Natural killer cell treated with Interleukin-12 subunit alpha and Interleukin-12 subunit beta and Interleukin-15 and Interleukin-18, amount 100 ng/mL, for 72 hours (primary cell): ENCODE measurements around the gene GPR158. TPM values are rescaled to one million over a fixed set of nuclear protein-coding genes. Genes with fewer than 3 reads are reported as not detected.

Experiments
- ATAC-seq, 2 donors: fragments of 150-1000 bp; cut with Tn5 transposase in 1 of 2; sonication (Bioruptor Pico), chemical (Tn5 transposase) in 1 of 2; 2 replicates each; pipeline ENCODE4 v1.10.0; 2021
- DNase-seq: peaks from one replicate; pipeline ENCODE4 v3.0.0; 2022; ENCODE audit warnings: low spot score
- H3K27ac Mint-ChIP-seq, 2 donors: 1 replicate in 1 of 2; 2 replicates in 1 of 2; pipeline ENCODE4 v1.8.0; 2022; ENCODE audit warnings: mixed read lengths in 2 of 2, mild to moderate bottlenecking in 1 of 2, moderate library complexity in 1 of 2
- H3K27me3 Mint-ChIP-seq, 2 donors: 1 replicate in 1 of 2; 2 replicates in 1 of 2; pipeline ENCODE4 v1.8.0; 2022; ENCODE audit warnings: mixed read lengths in 2 of 2
- H3K36me3 Mint-ChIP-seq: one replicate; pipeline ENCODE4 v1.8.0; 2022; ENCODE audit warnings: mixed read lengths
- H3K4me1 Mint-ChIP-seq, 2 donors: 1 replicate in 1 of 2; 2 replicates in 1 of 2; pipeline ENCODE4 v1.8.0; 2022; ENCODE audit warnings: low read depth in 2 of 2, mixed read lengths in 2 of 2, mild to moderate bottlenecking in 1 of 2
- H3K4me3 Mint-ChIP-seq: one replicate; pipeline ENCODE4 v1.8.0; 2022; ENCODE audit warnings: mixed read lengths
- H3K9me3 Mint-ChIP-seq: 2 replicates; pipeline ENCODE4 v1.8.0; 2022; ENCODE audit warnings: mixed read lengths
- total RNA-seq, 2 donors: library from RNA; stranded (reverse); gene quantifications; one replicate each; pipeline ENCODE4 v1.2.3, GENCODE V29; 2022

Gene GPR158
- total RNA-seq, 2 donors from 2014 or later = not detected

DNA sequence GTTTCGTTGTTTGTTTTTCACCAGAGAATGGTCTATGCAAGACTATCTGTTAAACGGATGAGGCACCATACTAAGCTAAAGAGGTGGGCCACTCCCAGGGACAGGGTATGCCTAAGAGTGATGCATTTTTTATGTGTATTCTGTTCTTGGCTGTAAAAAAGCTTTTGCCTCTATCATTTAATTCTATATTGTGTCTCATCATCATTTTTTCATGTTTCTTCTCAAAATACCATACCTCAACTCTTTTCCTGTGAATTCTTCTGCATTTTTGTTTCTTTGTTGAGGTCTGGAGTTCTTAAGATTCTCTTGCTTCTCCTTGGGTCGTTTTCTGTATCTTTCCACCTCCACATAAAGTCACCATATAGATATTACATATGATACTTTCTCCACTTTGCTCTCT is 357.4 kb downstream of the GPR158 start:
- no peak overlapping the region for H3K27ac Mint-ChIP-seq
- H3K27me3 Mint-ChIP-seq = no peaks in the 10 kb centered on the region
- H3K4me1 Mint-ChIP-seq = no peaks in the 10 kb centered on the region
- DNase-seq (no peak), ATAC-seq (no peak)
- no peaks in the 10 kb centered on the region for H3K36me3 Mint-ChIP-seq
- H3K4me3 Mint-ChIP-seq = no peak overlapping the region
- peaks cover 6% of the 10 kb centered on the region for H3K9me3 Mint-ChIP-seq

GRCh38 chr10:25536027-25536426 is 361.2 kb downstream of the GPR158 start:
- H3K27me3 Mint-ChIP-seq = no peaks in the 10 kb centered on the region
- DNase-seq (no peak), ATAC-seq (no peak)
- no peak overlapping the region for H3K4me3 Mint-ChIP-seq
- H3K27ac Mint-ChIP-seq = no peak overlapping the region
- no peaks in the 10 kb centered on the region for H3K9me3 Mint-ChIP-seq
- H3K4me1 Mint-ChIP-seq = no peaks in the 10 kb centered on the region
- no peaks in the 10 kb centered on the region for H3K36me3 Mint-ChIP-seq

DNA sequence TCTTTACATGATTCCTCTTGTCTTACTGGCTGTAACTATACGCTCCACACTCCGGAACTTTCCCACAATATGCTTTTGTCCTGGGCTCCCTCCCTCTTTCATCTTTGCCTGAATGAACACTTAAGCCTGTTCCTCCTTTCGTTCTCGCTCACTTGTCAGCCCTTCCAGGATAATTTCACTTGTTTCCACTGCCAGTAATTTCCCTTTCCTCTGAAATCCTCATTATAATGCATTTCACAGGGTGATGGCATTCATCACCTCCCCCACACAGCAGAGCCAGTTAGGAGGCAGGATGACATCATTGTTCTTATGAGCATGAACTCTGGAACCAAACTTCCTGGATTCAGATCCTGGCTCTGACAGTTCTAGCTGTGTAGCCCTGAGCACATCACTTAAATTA is 372.6 kb downstream of the GPR158 start:
- Mint-ChIP-seq H3K4me3 (no peak overlapping the region), H3K9me3 (peaks cover 13% of the 10 kb centered on the region), H3K27me3 (no peaks in the 10 kb centered on the region), H3K27ac (no peak overlapping the region), H3K36me3 (no peaks in the 10 kb centered on the region), H3K4me1 (no peaks in the 10 kb centered on the region)
- DNase-seq = no peak
- no peak for ATAC-seq

GRCh38 chr10:25552283-25552919 is 377.6 kb downstream of the GPR158 start:
- H3K9me3 Mint-ChIP-seq = peaks cover 6% of the 10 kb centered on the region
- DNase-seq = no peak
- no peak overlapping the region for H3K27ac Mint-ChIP-seq
- no peaks in the 10 kb centered on the region for H3K36me3 Mint-ChIP-seq
- no peaks in the 10 kb centered on the region for H3K4me1 Mint-ChIP-seq
- no peaks in the 10 kb centered on the region for H3K27me3 Mint-ChIP-seq
- no peak overlapping the region for H3K4me3 Mint-ChIP-seq
- ATAC-seq = no peak

- Mint-ChIP-seq H3K4me1 (no peaks in the 10 kb centered on the region), H3K9me3 (no peaks in the 10 kb centered on the region), H3K27ac (no peak overlapping the region), H3K27me3 (no peaks in the 10 kb centered on the region), H3K36me3 (no peaks in the 10 kb centered on the region), H3K4me3 (no peak overlapping the region)
- no peak for ATAC-seq
- DNase-seq = no peak
Observed at GRCh38 chr10:25555865-25556264, 381.1 kb downstream of the GPR158 start.

DNA sequence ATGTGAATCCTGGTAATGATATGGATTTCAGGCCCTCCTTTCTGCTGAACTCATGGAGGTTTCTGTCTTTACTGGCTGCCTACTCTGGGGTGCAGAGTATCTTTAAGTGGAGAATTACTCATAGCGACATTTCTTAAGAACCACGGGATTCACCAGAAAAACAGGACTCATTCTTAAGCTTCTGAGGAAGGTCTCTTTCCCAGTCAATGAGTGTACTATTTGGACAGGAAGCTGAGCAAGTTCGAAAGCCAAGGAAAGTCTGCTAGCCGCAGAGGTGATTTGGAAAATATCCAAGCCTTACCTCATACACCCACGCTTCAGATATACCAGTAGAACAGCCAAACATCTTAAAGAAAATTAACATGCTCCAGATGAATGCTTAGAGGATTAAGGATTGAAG is 381.7 kb downstream of the GPR158 start:
- Mint-ChIP-seq H3K4me1 (no peaks in the 10 kb centered on the region), H3K36me3 (no peaks in the 10 kb centered on the region), H3K9me3 (no peaks in the 10 kb centered on the region), H3K27ac (no peak overlapping the region), H3K4me3 (no peak overlapping the region), H3K27me3 (no peaks in the 10 kb centered on the region)
- DNase-seq (no peak), ATAC-seq (no peak)

DNA sequence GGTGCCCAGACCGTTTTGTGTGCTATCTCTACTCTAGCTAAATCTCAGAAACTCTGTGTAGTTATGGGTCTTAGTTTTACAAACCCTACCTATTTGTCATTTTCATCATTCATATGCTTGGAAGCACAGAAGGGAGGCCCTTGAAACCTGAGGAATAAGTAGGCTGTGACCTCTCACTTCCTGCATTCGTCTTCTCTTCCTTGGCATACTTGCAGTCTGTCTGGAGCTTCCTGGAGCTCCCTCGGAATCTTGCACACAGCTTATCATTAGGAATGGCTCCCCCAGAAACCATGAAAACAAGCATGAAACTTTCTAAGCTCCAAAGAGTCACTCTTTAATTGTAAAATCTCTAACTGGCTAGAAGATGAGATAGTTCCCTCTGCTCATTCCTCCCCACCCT is 382.3 kb downstream of the GPR158 start:
- ATAC-seq = no peak
- Mint-ChIP-seq H3K27ac (no peak overlapping the region), H3K9me3 (no peaks in the 10 kb centered on the region), H3K4me3 (no peak overlapping the region), H3K27me3 (no peaks in the 10 kb centered on the region), H3K4me1 (no peaks in the 10 kb centered on the region), H3K36me3 (no peaks in the 10 kb centered on the region)
- DNase-seq = no peak

GRCh38 chr10:25561758-25562157 is 387.0 kb downstream of the GPR158 start:
- H3K27me3 Mint-ChIP-seq = no peaks in the 10 kb centered on the region
- no peak for DNase-seq
- H3K36me3 Mint-ChIP-seq = no peaks in the 10 kb centered on the region
- H3K27ac Mint-ChIP-seq = no peak overlapping the region
- H3K9me3 Mint-ChIP-seq = peaks cover 6% of the 10 kb centered on the region
- ATAC-seq = no peak
- no peaks in the 10 kb centered on the region for H3K4me1 Mint-ChIP-seq
- no peak overlapping the region for H3K4me3 Mint-ChIP-seq

DNA sequence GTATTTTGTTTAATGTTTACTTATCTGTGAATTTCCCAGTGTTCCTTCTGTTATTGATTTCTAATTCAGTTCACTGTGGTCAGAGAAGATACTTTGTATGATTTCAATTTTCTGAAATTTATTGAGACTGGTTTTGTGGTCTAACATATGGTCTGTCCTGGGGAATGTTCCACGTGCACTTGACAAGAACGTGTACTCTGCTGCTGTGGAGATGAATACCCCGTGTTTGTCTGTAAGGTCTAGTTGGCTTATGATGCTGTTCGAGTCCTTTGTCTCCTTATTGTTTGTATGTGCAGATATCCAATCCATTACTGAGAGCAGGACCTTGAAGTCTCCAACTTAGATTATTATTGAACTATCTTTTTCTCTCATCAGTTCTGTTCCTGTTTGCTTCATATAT is 387.7 kb downstream of the GPR158 start:
- Mint-ChIP-seq H3K27me3 (no peaks in the 10 kb centered on the region), H3K9me3 (peaks cover 9% of the 10 kb centered on the region), H3K4me1 (no peaks in the 10 kb centered on the region), H3K27ac (no peak overlapping the region), H3K4me3 (no peak overlapping the region), H3K36me3 (no peaks in the 10 kb centered on the region)
- DNase-seq (no peak), ATAC-seq (no peak)

GRCh38 chr10:25564351-25564750 is 389.6 kb downstream of the GPR158 start:
- no peak overlapping the region for H3K4me3 Mint-ChIP-seq

DNA sequence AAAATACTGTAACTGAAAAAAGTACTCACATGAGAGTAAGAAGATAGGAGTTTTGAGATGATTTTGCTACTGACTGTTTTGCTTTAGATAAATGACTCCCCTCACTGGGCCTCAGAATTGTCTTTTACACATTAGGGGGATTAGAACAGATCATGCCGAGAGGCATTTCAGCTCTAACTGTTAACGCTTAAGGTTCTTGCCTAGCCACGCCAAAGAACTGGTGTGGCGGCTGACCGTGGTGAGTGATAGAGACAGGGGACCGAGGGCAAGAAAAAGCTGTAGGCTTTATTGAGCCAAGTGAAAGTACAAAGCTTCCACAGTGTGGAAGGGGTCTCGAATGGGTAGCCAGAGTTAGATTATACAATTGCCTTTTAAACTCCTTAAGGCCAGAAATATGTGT is 390.8 kb downstream of the GPR158 start:
- no peak overlapping the region for H3K27ac Mint-ChIP-seq
- no peaks in the 10 kb centered on the region for H3K4me1 Mint-ChIP-seq
- DNase-seq = no peak
- ATAC-seq = no peak
- H3K9me3 Mint-ChIP-seq = peaks cover 16% of the 10 kb centered on the region
- no peak overlapping the region for H3K4me3 Mint-ChIP-seq
- H3K36me3 Mint-ChIP-seq = no peaks in the 10 kb centered on the region
- H3K27me3 Mint-ChIP-seq = no peaks in the 10 kb centered on the region

More at GRCh38 chr10:25564351-25564750, 389.6 kb downstream of the GPR158 start:
- no peak overlapping the region for H3K27ac Mint-ChIP-seq
- ATAC-seq (no peak), DNase-seq (no peak)
- peaks cover 16% of the 10 kb centered on the region for H3K9me3 Mint-ChIP-seq
- H3K36me3 Mint-ChIP-seq = no peaks in the 10 kb centered on the region
- no peaks in the 10 kb centered on the region for H3K27me3 Mint-ChIP-seq
- no peaks in the 10 kb centered on the region for H3K4me1 Mint-ChIP-seq

- no peak overlapping the region for H3K4me3 Mint-ChIP-seq
- no peaks in the 10 kb centered on the region for H3K27me3 Mint-ChIP-seq
- H3K27ac Mint-ChIP-seq = no peak overlapping the region
- ATAC-seq (no peak), DNase-seq (no peak)
- no peaks in the 10 kb centered on the region for H3K36me3 Mint-ChIP-seq
- H3K9me3 Mint-ChIP-seq = peaks cover 12% of the 10 kb centered on the region
- H3K4me1 Mint-ChIP-seq = no peaks in the 10 kb centered on the region
Observed at GRCh38 chr10:25573316-25573715, 398.5 kb downstream of the GPR158 start.

DNA sequence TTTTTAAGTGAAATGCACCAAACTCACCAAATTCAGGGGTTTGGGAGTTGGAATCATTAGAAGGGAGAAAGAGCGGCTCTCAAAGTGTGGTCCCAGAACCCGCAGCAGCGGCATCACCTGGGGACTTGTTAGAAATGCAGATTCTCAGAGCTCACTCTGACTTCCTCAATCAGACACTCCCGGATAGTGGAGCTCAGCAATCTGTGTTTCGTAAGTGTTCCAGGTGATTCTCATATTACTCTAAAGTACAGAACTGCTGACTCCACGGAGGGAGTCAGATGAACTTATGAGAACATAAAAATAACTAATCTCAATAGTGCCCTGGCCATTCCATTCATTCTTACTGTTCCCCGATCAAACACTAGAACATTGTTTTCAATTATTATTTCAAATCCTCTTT is 400.5 kb downstream of the GPR158 start:
- H3K36me3 Mint-ChIP-seq = no peaks in the 10 kb centered on the region
- H3K4me3 Mint-ChIP-seq = no peak overlapping the region
- H3K9me3 Mint-ChIP-seq = peaks cover 11% of the 10 kb centered on the region
- no peaks in the 10 kb centered on the region for H3K4me1 Mint-ChIP-seq
- DNase-seq (no peak), ATAC-seq (no peak)
- no peaks in the 10 kb centered on the region for H3K27me3 Mint-ChIP-seq
- no peak overlapping the region for H3K27ac Mint-ChIP-seq

- Mint-ChIP-seq H3K4me3 (no peak overlapping the region), H3K4me1 (no peaks in the 10 kb centered on the region)
- ATAC-seq = no peak
Observed at GRCh38 chr10:25578061-25578460, 403.3 kb downstream of the GPR158 start.

GRCh38 chr10:25582961-25583360 is 408.2 kb downstream of the GPR158 start:
- Mint-ChIP-seq H3K27me3 (no peaks in the 10 kb centered on the region), H3K9me3 (peaks cover 10% of the 10 kb centered on the region), H3K4me1 (no peaks in the 10 kb centered on the region), H3K36me3 (no peaks in the 10 kb centered on the region), H3K27ac (no peak overlapping the region), H3K4me3 (no peak overlapping the region)
- no peak for ATAC-seq
- no peak for DNase-seq

More at GRCh38 chr10:25578061-25578460, 403.3 kb downstream of the GPR158 start:
- H3K27ac Mint-ChIP-seq = no peak overlapping the region
- DNase-seq = no peak
- H3K9me3 Mint-ChIP-seq = peaks cover 12% of the 10 kb centered on the region
- no peaks in the 10 kb centered on the region for H3K27me3 Mint-ChIP-seq
- no peaks in the 10 kb centered on the region for H3K36me3 Mint-ChIP-seq
